ENCODE measurements around the gene SYT11. TPM values are rescaled to one million over a fixed set of nuclear protein-coding genes. Genes with fewer than 3 reads are reported as not detected.
A peak's percentile ranks its signal among the peaks of the same experiment; 100 is the strongest.

The SYT11 gene
- total and polyA plus RNA-seq, 2 of the 8 experiments (the other 6 are each of a cell fraction or from before 2014, with no cell fraction given): 7.2 to 9.6 TPM

DNA sequence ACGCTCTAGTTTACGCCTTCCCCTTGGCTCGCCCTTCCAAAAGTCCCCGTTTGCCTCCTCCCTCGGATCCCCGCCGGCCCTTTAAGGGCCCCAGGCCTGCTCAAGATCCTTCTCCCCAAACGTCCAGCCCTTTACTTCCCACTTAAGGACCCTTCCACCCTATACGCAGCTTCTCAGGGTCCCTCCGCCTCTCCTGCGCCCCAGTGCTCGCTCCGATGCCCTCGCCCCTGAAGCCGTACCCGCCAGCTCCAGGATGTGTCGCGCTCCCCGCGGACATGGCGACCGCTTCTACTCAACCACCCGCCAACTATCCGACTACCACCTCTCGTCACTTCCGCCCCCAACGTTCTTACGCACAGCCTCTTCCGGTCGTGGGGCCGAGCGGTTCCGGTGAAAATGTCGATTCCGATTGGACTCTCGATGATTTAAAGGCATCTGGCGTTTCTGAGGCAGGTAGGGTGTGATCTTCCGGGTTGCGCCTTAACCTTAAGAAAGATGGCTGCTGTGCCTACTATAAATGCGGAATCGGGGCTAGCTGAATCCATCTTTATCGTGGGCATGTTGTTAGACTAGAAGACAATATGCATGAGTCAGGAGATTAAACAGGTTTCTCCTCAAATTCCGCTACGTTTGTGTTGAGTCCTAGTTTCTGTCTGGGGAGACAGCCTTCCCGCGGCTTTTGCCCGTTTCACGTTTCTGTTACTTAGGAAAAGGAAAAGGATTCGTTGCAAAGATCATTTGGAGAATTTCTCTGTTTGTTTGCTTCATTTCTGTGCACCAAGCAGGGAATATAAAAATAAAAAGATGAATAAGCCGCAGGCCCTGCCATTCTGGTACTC, 74.9 kb downstream of the SYT11 start, which contains the start of gene KHDC4 (continued):
- TF ChIP-seq CHD7 (IDR thresholded peaks at IDR 0.05; ENCODE audit: insufficient replicate concordance, low read length) (no peak), TBP (IDR thresholded peaks at IDR 0.05; ENCODE audit: low read depth, low read length) (peak; percentile 93), POLR2AphosphoS5 (IDR thresholded peaks at IDR 0.05; ENCODE audit: low read depth, low read length) (peak; percentile 99), KDM1A (IDR thresholded peaks at IDR 0.05; ENCODE audit: borderline replicate concordance, low read length) (no peak), SIRT6 (IDR thresholded peaks at IDR 0.05; ENCODE audit: low read length) (no peak), TAF7 (optimal IDR thresholded peaks at IDR 0.05; ENCODE audit: borderline replicate concordance, low read depth, low read length) (peak; percentile 78), SIN3A (conservative IDR thresholded peaks at IDR 0.05 in 1 of 2, IDR thresholded peaks at IDR 0.05 in 1 of 2; ENCODE audit: low read depth in 1 of 2, low read length in 2 of 2) (peak in 1 of 2 experiments; percentile 83; a peak in 1 of 4 replicates), HDAC2 (IDR thresholded peaks at IDR 0.05; ENCODE audit: borderline replicate concordance in 1 of 2, low read depth in 2 of 2, low read length in 2 of 2) (peak in 1 of 2 experiments; percentile 65; a peak in 1 of 4 replicates)
- TF ChIP-seq, protein P1, sequence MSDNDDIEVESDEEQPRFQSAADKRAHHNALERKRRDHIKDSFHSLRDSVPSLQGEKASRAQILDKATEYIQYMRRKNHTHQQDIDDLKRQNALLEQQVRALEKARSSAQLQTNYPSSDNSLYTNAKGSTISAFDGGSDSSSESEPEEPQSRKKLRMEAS (IDR thresholded peaks at IDR 0.05): peak; percentile 72; the same call in 1 of the 2 replicates
